Stimulated activated CD8-positive, alpha-beta memory T cell treated with anti-CD3 and anti-CD28 coated beads, Interleukin-4, amount 100 ng/mL, for 24 hours (primary cell): ENCODE results near the gene ERICH3.

Experiments
- DNase-seq: peaks from one replicate; pipeline ENCODE4 v3.0.0-alpha.2; 2020; ENCODE audit warnings: low read depth

The ERICH3 gene, protein sequence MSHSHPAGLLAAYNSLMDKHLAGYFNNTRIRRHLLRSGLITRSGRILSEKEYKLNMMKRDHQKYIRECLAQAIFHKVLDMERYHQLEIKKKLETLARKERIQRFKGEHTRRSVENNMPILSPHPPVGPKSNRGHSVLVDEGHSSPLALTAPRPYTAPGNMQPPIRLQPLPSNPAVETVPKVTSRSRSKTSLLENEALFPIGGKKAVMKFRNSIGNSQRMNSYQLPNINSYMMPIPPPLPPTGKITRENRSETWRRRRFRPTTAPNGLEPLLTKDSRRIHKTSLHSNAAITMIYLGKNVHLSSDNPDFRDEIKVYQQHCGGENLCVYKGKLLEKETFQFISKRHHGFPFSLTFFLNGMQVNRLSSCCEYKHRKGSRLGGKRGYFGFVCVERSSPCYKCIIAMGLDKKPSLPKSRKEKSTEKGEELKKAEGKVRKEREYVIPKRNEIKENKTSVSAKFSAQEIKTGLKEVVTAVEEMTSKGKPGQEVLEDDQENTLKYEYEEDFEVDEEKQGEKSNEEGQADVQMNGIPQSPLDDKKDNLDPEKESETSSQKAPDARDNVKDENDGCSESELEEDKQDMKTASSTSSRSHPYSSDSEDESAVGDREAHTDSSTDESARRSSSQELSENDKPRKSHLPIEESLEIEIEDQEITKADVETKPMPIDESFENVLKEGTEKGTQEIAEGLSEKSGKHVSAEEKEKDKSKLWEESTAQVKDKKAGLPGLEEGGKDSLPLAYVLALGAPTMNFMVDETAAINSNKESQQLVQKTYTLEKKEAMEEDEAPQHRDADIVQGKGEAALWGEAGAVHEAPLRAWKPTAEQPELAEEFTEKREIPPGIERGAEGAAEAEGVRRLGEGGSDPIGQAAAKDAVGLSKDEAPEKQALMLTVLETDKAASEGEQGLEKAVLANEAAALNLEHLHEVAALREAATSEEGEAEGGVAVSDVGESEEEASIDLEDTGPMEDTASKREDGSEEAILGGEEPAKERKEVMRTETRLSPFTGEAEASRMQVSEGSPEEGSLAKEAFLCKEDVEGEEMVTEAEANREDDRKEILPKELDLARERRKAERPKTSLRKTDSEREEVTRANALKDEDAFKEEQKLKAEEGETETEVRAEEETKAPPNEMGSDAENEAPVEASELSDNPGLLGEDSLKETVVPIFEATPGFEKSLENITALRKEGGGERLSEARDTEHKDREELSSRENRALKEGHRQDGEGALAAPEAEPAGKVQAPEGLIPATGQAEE (N-terminal part only)

DNA sequence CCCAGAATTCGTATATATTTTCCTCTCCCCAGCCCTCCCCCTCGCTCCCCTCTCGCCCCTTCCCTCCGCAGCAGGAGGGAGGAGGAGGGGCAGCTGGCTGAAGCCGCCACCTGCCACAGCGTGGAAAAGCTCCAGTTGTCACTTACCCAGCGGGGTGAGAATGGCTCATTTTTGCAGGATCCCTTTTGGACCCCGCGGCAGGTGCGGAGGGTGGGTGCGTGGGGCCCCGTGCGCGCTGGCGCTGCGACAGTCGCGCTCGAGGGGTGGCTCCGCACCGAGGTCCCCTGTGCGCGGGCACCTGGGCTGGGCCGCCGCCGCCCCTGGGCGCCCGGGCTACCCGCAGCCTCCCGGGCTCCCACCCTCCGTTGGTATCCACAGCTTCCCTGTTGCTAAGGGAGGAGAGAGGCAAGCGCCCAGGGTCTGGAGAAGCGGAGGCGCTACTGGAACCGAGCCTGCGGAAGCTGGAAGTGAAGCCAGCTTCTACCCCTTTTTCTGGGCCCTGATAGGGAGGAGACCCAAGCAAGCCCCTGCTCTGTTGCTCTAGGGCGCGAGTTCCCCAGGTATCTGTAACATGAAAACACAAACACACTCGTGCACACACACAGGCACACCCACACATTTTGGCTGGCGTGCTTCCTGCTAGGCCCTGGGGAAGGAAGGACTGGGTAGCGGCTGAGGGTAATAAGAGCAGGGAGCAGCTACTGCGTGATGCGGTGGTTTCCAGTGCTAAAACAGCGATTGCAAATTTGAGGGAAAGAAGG is at the start of gene ERICH3:
ERICH3 (minus strand) TSS at position 442 of the 761 bp plus-strand sequence; CDS start at position 169, 273 bp downstream.
- DNase-seq, result no peak

DNA sequence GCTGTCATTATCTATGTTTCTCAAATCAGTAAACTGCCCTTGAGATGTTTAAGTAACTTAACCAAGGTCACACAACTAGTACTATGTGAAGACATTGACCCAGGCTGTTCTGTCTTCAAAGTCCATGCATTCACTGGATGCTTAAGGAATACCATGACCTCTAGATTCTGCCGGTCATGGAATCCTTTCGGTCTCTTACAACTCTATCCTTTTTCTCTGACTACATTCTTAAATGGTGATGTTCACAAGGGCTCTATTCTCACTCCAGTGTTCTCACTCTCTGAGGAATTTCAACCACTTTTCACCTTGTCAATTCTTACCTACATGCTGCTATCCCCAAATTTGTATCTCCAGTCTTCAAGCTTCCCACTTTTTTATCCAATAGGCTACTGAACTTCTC is 44.0 kb upstream of the ERICH3 start:
- DNase-seq, result no peak

DNA sequence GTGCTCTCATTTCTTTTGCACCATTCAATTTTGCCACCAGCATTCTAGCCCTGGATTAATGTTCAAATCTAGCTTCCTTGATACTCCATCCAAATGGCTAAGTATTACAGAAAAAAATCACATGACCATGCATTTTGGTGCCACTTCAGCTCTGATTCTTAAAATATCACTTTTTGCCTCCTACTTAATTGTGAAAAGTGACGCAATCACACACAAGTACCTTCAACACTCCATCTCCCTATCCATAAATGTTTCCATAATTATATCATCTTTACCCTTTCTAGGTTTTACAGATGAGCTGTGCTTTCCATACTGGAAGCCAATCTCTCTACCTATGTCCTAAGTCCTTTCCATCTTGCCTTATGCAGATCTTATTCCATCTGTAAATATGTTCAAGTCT is 43.2 kb upstream of the ERICH3 start:
- no peak for DNase-seq

DNA sequence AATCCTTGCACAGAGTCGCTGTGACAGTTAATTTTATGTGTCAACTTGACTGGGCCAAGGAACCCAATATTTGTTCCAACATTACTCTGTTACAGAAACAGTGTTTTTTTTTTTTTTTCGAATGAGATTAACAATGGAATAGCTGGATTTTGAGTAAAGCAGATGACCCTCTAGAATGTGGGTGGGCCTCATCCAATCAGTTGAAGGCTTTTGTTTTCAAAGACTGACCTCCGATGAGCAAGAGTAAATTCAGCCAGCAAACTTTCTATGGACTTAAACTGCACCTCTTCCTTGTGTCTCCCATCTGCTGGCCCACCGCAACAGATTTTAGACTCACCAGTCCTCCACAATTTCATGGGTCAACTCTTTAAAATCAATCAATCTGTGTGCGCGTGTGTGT is 42.2 kb upstream of the ERICH3 start:
- no peak for DNase-seq

DNA sequence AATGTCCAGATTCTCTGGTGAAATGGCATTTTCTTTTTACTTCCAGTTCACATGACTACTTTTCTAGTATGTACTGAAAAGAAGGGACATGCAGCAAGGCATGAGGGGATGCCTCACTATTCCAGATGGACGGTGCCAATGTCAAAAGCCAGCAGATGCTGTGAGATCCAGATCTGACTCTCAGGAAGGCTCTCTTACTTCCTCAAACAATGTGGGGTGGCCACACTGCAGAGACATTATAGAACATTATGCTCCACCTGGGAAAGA is 41.6 kb upstream of the ERICH3 start:
- no peak for DNase-seq

DNA sequence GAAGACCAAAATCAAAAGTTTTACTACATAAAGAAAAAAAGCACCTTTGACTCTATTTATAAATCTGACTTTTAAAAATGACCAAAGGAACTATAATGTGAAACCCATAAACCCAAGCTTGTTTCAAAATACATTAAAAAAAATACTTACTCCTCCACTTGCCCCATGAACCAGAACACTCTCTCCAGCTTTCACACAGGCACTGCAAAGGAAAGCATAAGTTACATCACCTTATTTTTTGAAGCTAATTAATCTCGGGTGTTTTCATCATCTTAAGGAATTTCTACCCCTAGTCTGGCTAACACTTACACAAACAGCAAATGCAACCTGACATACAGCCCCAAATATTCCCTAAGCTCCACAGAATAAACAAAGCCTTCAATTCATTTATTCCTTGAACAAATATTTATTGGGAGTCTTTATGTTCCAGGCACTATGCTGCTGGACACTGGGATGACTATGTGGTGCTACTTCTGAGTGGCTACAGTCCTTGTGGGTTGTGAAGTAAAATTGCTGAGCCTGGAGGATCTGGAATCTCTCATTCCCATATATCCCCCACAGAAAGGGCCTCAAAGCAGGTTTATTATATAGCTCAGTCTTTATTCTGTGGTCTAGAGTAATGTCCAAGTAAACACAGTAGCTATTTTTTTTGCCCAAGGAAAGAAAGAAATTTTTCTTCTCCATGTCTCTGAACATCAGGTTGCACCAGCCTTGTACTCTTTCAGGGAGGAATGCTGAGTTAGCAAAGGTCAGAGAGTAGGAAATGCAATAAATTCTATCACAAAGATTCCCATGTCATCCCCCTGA is 41.0 kb upstream of the ERICH3 start:
- DNase-seq, result no peak

DNA sequence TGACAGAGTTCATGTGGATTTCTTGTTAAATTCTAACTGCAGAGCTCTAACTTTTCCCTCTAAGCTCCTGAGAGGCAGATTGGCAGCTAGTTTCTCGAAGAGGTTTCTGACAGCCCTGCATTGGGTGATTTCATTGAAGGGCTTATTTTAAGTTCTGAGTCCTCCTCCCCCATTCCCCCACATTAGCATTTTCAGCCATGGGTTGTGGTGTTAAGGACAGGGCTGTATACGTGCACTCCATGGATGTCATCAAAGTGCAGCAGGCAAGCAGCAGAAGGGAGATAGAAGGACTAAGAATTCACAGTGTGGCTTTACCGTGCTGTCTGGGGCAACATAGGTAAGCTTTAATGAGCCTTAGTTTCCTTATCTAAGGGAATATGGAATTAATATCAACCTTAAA is 40.3 kb upstream of the ERICH3 start:
- DNase-seq, result no peak

DNA sequence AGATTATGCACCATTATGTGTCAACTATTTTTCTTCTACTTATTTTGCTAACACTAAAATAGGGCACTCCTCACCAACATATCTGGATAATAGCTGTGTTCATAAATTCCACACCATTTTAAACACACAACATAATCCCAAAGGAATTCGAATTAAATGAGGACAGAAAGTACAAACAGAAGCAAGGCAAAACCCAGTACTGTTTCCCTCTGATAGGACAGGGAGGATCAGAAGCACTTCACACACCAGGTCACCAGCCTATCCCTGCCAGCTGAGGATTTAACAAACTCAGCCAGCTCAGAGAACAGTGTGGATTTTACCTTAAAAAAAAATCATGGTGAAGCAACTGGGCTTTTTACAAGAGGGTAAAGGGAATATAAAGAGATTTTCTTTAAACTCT is 39.3 kb upstream of the ERICH3 start:
- no peak for DNase-seq

DNA sequence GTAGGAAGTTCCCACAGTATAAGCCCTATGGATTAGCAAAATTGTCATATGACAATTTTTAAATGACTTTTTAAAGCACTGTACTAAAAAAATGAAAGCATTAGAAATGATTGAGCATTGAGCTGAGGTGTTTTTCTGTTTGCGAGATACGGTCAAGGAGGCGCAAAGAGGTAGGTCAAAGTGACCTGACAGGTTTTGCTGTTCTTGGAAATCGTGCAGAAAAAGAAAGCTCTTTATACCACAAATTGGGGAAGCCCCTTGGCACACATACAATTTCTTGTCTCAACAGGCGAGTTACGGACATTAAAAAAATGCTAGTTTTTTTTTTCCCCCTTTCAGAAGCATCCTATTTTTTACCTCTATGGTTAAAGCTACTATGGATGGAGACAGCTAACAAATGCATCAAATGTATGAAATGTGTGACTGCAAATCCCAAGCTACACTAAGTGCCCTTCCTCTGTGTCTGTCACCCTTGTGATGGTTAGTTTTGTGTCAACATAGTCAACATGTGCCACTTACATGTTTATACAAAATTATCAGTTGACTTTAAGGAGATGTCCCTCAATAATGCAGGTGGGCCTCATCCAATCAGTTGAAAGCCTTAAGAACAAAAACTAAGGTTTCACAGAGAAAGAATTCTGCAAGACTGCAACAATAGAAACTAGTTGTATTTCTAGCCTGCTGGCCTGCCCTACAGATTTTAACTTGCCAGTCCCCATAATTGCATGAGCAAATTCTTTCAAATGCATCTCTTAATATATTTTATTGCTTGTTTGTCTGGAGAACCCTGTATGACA is 30.0 kb upstream of the ERICH3 start:
- DNase-seq, result no peak

DNA sequence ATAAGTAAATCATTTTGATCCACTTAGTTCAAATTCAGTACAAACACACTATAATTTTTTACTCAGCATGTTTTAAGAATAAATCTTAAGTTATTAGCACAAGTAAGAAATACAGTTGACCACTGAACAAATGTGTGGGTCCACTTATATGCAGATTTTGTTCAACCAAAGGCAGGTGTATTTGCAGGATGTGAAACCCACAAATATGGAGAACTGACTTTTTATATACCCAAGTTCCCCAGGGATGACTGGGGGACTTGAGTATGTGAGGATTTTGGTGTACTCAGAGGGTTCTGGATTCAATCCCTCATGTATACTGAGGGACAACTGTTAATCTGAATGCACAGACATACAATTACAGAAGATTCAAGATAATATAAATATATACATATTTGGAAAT is 25.7 kb upstream of the ERICH3 start:
- no peak for DNase-seq

DNA sequence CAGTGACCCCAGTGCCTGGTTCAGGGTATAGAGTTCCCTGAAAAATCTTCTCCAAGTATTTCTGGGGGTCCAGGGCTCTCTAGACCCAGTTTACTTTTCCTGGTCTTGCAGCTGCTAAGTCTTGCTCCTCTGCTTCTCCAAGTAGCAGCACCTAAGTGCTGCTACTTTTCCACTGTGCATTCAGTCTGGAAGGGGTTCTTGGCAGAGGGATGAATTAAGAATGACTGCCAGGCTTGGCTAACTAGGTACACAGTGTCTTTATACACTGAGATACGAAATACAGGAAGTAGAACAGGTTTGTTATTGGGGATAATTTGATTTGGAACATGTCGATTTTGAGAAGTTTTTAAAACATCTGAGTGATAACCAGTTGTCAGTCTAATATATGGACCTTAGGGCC is 24.2 kb upstream of the ERICH3 start:
- no peak for DNase-seq

DNA sequence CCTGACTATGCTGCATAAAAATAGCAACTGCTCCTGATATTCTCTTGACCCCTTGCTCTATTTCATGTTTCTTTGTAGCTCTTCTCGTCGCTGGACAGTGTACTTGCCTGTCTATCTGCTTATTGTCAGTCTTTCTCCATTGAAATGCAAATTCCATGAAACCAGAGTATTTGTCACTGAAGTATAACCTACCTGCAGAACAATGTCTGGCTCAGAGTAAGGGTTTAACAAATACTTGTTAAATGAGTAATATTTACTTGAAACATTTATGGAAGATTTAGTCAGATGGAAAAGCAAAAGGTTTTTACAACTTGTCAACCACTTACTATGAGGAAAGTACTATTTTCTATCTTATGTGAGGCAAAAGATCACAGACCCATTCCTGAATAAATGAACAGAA is 19.9 kb upstream of the ERICH3 start:
- DNase-seq, result no peak

DNA sequence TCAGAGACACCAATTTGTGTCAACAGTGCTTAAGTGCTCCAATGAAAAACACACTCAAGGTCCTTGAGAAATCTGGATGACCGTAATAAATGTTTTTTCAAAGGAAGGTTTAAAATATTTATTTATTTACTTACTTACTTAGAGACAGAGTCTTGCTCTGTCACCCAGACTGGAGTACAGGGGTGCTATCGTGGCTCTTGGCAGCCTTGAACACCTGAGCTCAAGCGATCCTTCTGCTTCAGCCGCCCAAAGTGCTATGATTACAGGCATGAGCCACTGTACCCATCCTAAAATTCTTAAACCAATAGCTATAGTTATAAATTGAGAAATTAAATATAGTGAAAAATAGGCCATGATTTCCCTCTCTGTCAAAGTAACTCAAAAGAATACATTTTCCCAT is 17.3 kb upstream of the ERICH3 start:
- no peak for DNase-seq

DNA sequence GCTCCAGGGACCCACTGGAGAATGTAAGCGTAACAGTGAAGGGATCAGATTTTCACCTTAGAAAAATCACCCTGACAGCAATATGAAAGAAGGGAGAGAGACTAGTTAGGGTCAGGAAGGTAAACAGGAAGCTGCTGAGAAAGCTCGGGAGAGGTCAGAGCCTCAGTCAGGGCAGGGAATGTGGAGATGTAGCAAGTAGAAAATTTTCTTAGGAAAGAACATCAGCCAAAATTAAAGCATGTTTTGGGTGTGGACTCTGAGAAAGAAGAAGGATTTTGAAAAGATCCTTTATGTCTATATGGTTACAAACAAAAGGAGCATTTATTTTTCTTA is 16.7 kb upstream of the ERICH3 start:
- no peak for DNase-seq

DNA sequence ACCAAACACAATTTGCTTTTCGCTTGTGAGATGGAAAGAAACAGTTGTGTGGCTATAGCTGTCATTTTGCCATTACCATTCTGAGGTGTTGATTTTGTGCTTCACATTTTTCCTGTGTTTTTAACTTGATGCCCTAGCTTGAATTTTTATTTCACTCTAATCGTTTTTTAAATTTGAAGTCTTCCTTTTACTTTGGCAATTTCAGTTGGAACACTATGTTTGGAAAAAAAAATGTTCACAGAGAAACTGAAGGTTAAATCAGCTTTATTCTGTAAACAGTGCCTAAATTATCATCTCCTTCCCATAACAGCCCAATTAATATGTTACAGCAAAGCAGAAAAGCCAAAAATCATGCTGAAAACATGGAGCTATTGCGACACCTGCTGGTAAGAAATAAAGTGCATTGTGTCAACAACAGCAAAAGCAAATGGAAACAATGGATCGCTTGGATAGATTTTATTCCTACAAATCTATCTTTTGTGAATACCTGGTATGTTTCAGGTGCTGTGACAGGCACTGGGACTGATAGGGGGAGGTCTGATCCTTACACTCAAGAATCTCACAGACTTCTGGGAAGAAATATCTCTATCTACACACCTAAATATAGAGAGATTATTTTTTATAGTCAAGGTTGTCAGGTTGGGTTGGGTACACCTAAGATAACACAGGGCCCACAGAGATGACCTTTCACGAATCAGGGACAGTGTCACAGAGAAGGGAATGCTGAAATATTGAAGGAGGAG is 16.2 kb upstream of the ERICH3 start:
- no peak for DNase-seq

DNA sequence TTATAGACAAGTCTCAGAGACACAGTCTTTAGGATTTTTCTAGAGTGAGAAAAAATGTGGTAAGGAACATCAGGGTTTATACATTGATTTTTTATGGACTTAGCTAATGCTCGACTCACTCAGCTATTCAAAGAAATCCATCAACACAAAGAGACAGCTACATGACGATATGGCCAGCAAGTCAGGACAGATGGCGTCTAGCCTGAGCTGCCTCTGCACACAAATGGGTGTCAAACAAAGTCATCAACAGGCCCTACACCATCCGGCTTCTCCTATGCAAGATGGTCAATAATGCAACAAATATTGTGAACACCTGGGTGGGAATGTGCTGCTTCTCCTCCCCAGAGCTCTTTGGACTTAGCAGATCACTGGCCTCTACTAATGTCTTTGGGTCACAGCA is 13.3 kb upstream of the ERICH3 start:
- no peak for DNase-seq

DNA sequence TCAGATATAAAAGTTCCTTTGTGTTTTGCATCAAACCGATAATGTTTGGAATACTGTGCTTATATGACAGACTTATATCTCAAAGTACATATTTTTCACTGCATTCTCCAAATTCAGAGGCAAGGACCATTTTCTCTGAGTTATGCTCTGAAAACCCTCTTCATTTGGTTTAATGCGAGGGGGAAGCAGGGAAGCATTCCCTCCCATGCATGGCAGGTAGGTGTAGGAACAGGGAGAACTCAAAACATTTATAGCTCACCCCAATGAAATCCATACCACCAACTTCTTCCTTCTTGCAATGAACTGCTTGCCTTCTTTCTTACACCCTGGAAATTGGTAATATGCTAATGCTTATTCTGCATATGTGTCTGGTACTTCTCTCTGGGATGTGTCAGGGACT is 10.7 kb upstream of the ERICH3 start:
- no peak for DNase-seq

DNA sequence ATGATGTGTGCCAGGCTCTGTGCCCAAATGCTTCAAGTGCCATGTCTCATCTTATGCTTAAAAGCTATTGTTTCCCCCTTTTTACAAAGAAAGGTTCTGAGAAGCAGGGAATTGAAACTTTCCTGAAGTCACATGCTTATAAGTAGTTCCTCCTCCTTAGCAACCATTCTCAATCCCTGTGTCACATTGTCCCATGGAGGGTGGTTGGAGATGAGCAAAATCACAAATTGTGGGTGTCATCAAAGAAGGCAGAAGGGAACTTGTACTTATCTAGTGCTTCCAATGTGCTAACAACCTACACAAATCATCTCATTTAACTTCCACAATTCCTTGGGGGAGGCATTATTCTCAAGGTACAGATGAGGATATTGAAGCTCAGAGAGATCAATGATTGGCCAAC is 10.1 kb upstream of the ERICH3 start:
- DNase-seq, result no peak

DNA sequence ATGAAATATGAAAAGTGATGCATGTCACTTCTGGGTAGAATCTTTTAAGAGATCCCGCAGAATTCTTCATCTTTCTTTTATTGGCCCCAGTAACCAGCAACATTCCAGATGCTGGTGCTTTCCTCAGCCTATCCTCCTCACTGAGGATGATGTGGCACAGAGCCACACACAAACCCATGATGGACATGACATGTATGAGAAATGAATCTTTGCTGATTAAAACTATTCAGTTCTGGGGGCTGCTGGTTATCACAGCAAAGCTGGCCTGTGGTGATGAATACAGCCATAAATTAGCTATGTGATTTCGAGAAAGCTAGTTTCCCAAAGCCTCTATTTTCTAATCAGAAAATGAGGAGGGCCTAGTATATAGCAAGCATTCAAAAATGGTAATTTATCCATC is 8.3 kb upstream of the ERICH3 start:
- DNase-seq, result no peak

DNA sequence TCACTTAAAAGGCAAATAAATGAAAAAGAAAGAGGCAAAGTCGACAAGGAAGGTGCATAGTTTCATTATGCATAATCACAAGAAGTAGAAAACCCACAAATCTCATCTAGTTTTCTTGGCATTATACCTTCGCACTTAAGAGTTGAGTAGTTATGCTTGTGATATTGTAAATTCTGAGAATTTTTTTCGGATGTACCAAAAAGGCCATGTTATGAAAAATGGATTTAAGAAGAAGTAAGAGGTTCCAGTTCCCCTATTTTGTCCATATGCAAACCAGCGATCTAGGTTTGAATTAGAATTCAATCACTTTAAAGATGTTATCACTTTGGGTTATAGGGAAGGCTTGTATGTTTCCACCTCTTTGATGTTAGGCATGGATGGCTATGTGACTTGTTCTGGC is 7.9 kb upstream of the ERICH3 start:
- no peak for DNase-seq
